B cell (primary cell): Measurements from ENCODE around the gene HOXC13. TPM values are rescaled to one million over a fixed set of nuclear protein-coding genes. Genes with fewer than 3 reads are reported as not detected.

ENCODE experiments used
- ATAC-seq: fragments of 200-7000 bp; cut with Tn5 transposase; one replicate; pipeline ENCODE4 v1.10.0; 2021; ENCODE audit warnings: low read depth, mild to moderate bottlenecking, moderate number of reproducible peaks, moderate library complexity
- CTCF ChIA-PET: fragments of 350-600 bp; sonication (Branson Sonifier 250); formaldehyde crosslinking; loops from one replicate; lab custom pipeline; 2021; ENCODE audit warnings: antibody characterized with exemption, inconsistent platforms; lab: Charles Lee
- POLR2A ChIA-PET: fragments of 350-600 bp; sonication (Branson Sonifier 250); formaldehyde crosslinking; loops from one replicate; lab custom pipeline; 2021; ENCODE audit warnings: antibody characterized with exemption; lab: Charles Lee
- DNase-seq: peaks from one replicate; pipeline ENCODE4 v3.0.0; 2013
- H2AFZ ChIP-seq: 2 replicates; pipeline ENCODE4 v1.6.1; 2012; ENCODE audit warnings: mild to moderate bottlenecking, low read depth, low read length; ENCODE audit not compliant: insufficient read depth, poor library complexity, severe bottlenecking
- H3K27ac ChIP-seq, 2 donors: 1 replicate in 1 of 2; 2 replicates in 1 of 2; pipeline ENCODE4 v1.5.1; 2012 to 2013; ENCODE audit warnings: low read length in 2 of 2, mild to moderate bottlenecking in 2 of 2, moderate library complexity in 1 of 2
- H3K27me3 ChIP-seq, 4 experiments: fragments of 200-600 bp in 1 of 4; sonication (generic) in 1 of 4; replicated peaks in 1 of 4; 1 replicate in 2 of 4; 2 replicates in 2 of 4; pipeline versions ENCODE4 v1.6.1 to v1.7.0; 2013 to 2016; ENCODE audit warnings: low read length in 3 of 4, mild to moderate bottlenecking in 2 of 4, mixed read lengths in 1 of 4, moderate library complexity in 1 of 4; ENCODE audit not compliant: insufficient read depth in 4 of 4, control insufficient read depth in 3 of 4; ENCODE audit errors: control extremely low read depth in 1 of 4
- H3K36me3 ChIP-seq, 2 experiments: replicated peaks in 1 of 2; 1 replicate in 1 of 2; 2 replicates in 1 of 2; pipeline versions ENCODE4 v1.6.1 to v1.7.1; 2013; ENCODE audit warnings: low read length in 1 of 2; ENCODE audit not compliant: insufficient read depth in 2 of 2, control insufficient read depth in 1 of 2; ENCODE audit errors: control extremely low read depth in 1 of 2, extremely low read depth in 1 of 2
- H3K4me1 ChIP-seq, 2 donors: fragments of 200-600 bp in 1 of 2; sonication (generic) in 1 of 2; 1 replicate in 1 of 2; 2 replicates in 1 of 2; pipeline versions ENCODE4 v1.5.1 to v1.6.1; 2013 to 2017; ENCODE audit warnings: low read length in 2 of 2; ENCODE audit not compliant: control insufficient read depth in 2 of 2, insufficient read depth in 2 of 2
- H3K4me2 ChIP-seq: replicated peaks from 2 replicates; pipeline ENCODE3; 2012; ENCODE audit warnings: mild to moderate bottlenecking, low read depth, low read length; ENCODE audit not compliant: poor library complexity, severe bottlenecking
- H3K4me3 ChIP-seq, 5 experiments: fragments of 200-600 bp in 1 of 5; sonication (generic) in 1 of 5; 1 replicate in 3 of 5; 2 replicates in 2 of 5; pipeline versions ENCODE4 v1.5.1 to v1.7.0; 2011 to 2016; ENCODE audit warnings: low read length in 4 of 5, mild to moderate bottlenecking in 4 of 5, low read depth in 2 of 5, control low read depth in 1 of 5, moderate library complexity in 1 of 5; ENCODE audit not compliant: insufficient read depth in 1 of 5; ENCODE audit errors: control extremely low read depth in 1 of 5, extremely low read depth in 1 of 5
- H3K79me2 ChIP-seq: fragments of 200-600 bp; sonication (generic); one replicate; pipeline ENCODE4 v1.6.0; 2016; ENCODE audit warnings: low read length; ENCODE audit not compliant: control insufficient read depth, insufficient read depth
- H3K9ac ChIP-seq: fragments of 200-600 bp; sonication (generic); 2 replicates; pipeline ENCODE4 v1.6.1; 2017; ENCODE audit warnings: mild to moderate bottlenecking, low read length, moderate library complexity
- H3K9me3 ChIP-seq, 3 donors: one replicate each; pipeline versions ENCODE4 v1.6.1 to v1.7.1; 2013; ENCODE audit warnings: low read length in 2 of 3; ENCODE audit not compliant: control insufficient read depth in 2 of 3, insufficient read depth in 1 of 3; ENCODE audit errors: control extremely low read depth in 1 of 3
- H4K20me1 ChIP-seq: 2 replicates; pipeline ENCODE4 v1.6.0; 2012; ENCODE audit warnings: mild to moderate bottlenecking, low read length; ENCODE audit not compliant: insufficient read depth, control insufficient read depth, poor library complexity, severe bottlenecking
- H3K27ac Mint-ChIP-seq: one replicate; pipeline ENCODE4 v1.8.0; 2021; ENCODE audit warnings: mixed read lengths
- H3K27me3 Mint-ChIP-seq: one replicate; pipeline ENCODE4 v1.8.0; 2021; ENCODE audit warnings: mixed read lengths
- H3K4me1 Mint-ChIP-seq: one replicate; pipeline ENCODE4 v1.8.0; 2021; ENCODE audit warnings: mixed read lengths
- H3K4me3 Mint-ChIP-seq: one replicate; pipeline ENCODE4 v1.8.0; 2021; ENCODE audit warnings: mixed read lengths
- H3K9me3 Mint-ChIP-seq: one replicate; pipeline ENCODE4 v1.8.0; 2022; ENCODE audit warnings: mixed read lengths; ENCODE audit not compliant: insufficient read depth
- CTCF ChIP-seq: fragments of 200-600 bp; IDR thresholded peaks from one replicate; pipeline ENCODE4 v1.8.0; 2022; ENCODE audit warnings: antibody characterized with exemption, mild to moderate bottlenecking
- EZH2 ChIP-seq: IDR thresholded peaks from 2 replicates; pipeline ENCODE4 v1.6.1; 2012; ENCODE audit warnings: borderline replicate concordance, low read depth, mild to moderate bottlenecking, moderate library complexity, low read length; ENCODE audit not compliant: insufficient read depth, poor library complexity, severe bottlenecking
- WGBS: methylation state at CpG from one replicate; pipeline ENCODE4 v1.1.5; 2013; ENCODE audit warnings: missing lambda C conversion rate; ENCODE audit not compliant: insufficient coverage; 5-methylcytosine and 5-hydroxymethylcytosine counted together
- intact Hi-C: fragments of 100-400 bp; cut with micrococcal nuclease; formaldehyde crosslinking; loops from one replicate; pipeline ENCODE4 v1.10.0; 2022
- polyA plus RNA-seq: library from polyadenylated mRNA; depleted of rRNA; stranded (reverse); fragments of >200 nt; gene quantifications from 2 replicates; pipeline ENCODE4 v1.2.3, GENCODE V29; 2012
- total RNA-seq, 2 donors: library from RNA; stranded (reverse); fragments of 120-200 nt in 1 of 2; gene quantifications; 1 replicate in 1 of 2; 2 replicates in 1 of 2; pipeline versions ENCODE4 v1.2.3 to v1.2.4, GENCODE V29; 2013 to 2022

Gene HOXC13
- total and polyA plus RNA-seq, 2 donors (not counting 1 experiment from before 2014, with no cell fraction given): not detected

GRCh38 chr12:53972152-53972702 is 33.6 kb downstream of the HOXC13 start:
- Mint-ChIP-seq H3K4me3 (no peak overlapping the region), H3K4me1 (peaks cover 21% of the 10 kb centered on the region), H3K9me3 (peaks cover 2% of the 10 kb centered on the region), H3K27me3 (peaks cover 88% of the 10 kb centered on the region), H3K27ac (peak overlapping the region; percentile 56)
- Histone ChIP-seq H3K4me1 (peaks cover 20 to 50% of the 10 kb centered on the region in 2 donors), H3K4me3 (no peak overlapping the region), H3K9me3 (peaks cover 0 to 73% (median 13%) of the 10 kb centered on the region in 3 donors), H3K9ac (no peak overlapping the region), H3K79me2 (no peaks in the 10 kb centered on the region), H3K27me3 (peaks cover 0 to 99% (median 88%) of the 10 kb centered on the region in 4 experiments), H3K27ac (no peak overlapping the region), H2AFZ (no peak overlapping the region), H3K36me3 (no peaks in the 10 kb centered on the region), H3K4me2 (no peak overlapping the region), H4K20me1 (no peaks in the 10 kb centered on the region)
- CTCF ChIA-PET: interaction anchor here (1.3 kb wide), 1 partner anchor 43 kb away, joined by 3 read pairs; no protein-coding TSS in a partner anchor
- 36% methylated on average over 6 of the region's 9 CpGs for WGBS
- ATAC-seq (no peak), DNase-seq (no peak)
- TF ChIP-seq CTCF (no peak), EZH2 (no peak)
- POLR2A ChIA-PET: no interaction called here
- intact Hi-C loops: no loop called here

GRCh38 chr12:53972722-53973235 is 34.1 kb downstream of the HOXC13 start, which contains the start of gene HOXC11:
TSS of gene HOXC11 (plus strand) at chr12:53973126. CDS start at chr12:53973242, 116 bp downstream.
- Histone ChIP-seq H3K4me1 (peaks cover 20 to 45% of the 10 kb centered on the region in 2 donors), H3K9ac (peak within 1 kb of the TSS; percentile 51), H3K4me3 (no peak within 1 kb of the TSS), H3K79me2 (no peaks in the 10 kb centered on the region), H3K4me2 (peak within 1 kb of the TSS; percentile 79), H3K27ac (no peak within 1 kb of the TSS), H3K36me3 (no peaks in the 10 kb centered on the region), H2AFZ (no peak within 1 kb of the TSS), H3K9me3 (peaks cover 0 to 69% (median 13%) of the 10 kb centered on the region in 3 donors), H4K20me1 (no peaks in the 10 kb centered on the region), H3K27me3 (peaks cover 0 to 99% (median 88%) of the 10 kb centered on the region in 4 experiments)
- ChIA-PET POLR2A (no interaction called here), CTCF (interaction anchor here (1.0 to 1.3 kb wide), 2 partner anchors 43 to 229 kb away, joined by 3 read pairs; no protein-coding TSS in a partner anchor)
- H3K27me3 Mint-ChIP-seq: peaks cover 87% of the 10 kb centered on the region
- ATAC-seq (no peak), DNase-seq (no peak)
- intact Hi-C loops: no loop called here
- H3K4me1 Mint-ChIP-seq: peaks cover 21% of the 10 kb centered on the region
- TF ChIP-seq CTCF: no peak
- TF ChIP-seq EZH2: no peak
- WGBS: 12% methylated on average over 12 of the region's 21 CpGs
- H3K9me3 Mint-ChIP-seq: peaks cover 2% of the 10 kb centered on the region
- peak within 1 kb of the TSS; percentile 67 for H3K4me3 Mint-ChIP-seq
- H3K27ac Mint-ChIP-seq: peak within 1 kb of the TSS; percentile 76
